GM12878 (cell line): Measurements from ENCODE around the gene CCDC178. TPM values are rescaled to one million over a fixed set of nuclear protein-coding genes. Genes with fewer than 3 reads are reported as not detected.
A peak's percentile ranks its signal among the peaks of the same experiment; 100 is the strongest.

Experiments used
- ATAC-seq: fragments of 200-7000 bp; cut with Tn5 transposase; 3 replicates; pipeline ENCODE4 v1.9.1; 2020; ENCODE audit warnings: mild to moderate bottlenecking, moderate library complexity
- BruUV-seq: library from RNA; stranded (reverse); fragments of 400-500 nt; replicated peaks from 2 replicates; lab custom pipeline; 2021; lab: Mats Ljungman, UMichigan
- CTCF ChIA-PET: fragments of 300-600 bp; sonication (Branson Sonifier 250); formaldehyde crosslinking; extraction: SDS; loops from one replicate; lab custom pipeline; 2021; ENCODE audit warnings: inconsistent platforms; lab: Yijun Ruan, JAX
- POLR2A ChIA-PET: fragments of 350-600 bp; formaldehyde crosslinking; extraction: SDS; loops from one replicate; lab custom pipeline; 2021; ENCODE audit warnings: inconsistent platforms; lab: Charles Lee
- RAD21 ChIA-PET: fragments of 300-600 bp; sonication (Branson Sonifier 250); formaldehyde crosslinking; loops from one replicate; lab custom pipeline; 2023; ENCODE audit warnings: antibody characterized with exemption; ENCODE audit not compliant: unreplicated experiment; lab: Charles Lee
- SMC1A ChIA-PET: fragments of 300-600 bp; sonication (Branson Sonifier 250); formaldehyde crosslinking; loops from one replicate; lab custom pipeline; 2023; ENCODE audit not compliant: unreplicated experiment, uncharacterized antibody; lab: Charles Lee
- DNase-seq: peaks from one replicate; pipeline ENCODE4 v3.0.0-alpha.2; 2011; ENCODE audit warnings: low read depth, low spot score
- FAIRE-seq: peaks from 3 replicates; lab custom pipeline; 2011; peaks lifted over from hg19 to GRCh38; lab: Jason Lieb, UNC
- H2AFZ ChIP-seq: 2 replicates; pipeline ENCODE4 v1.6.0; 2011; ENCODE audit warnings: low read depth, low read length, control low read depth; ENCODE audit not compliant: control insufficient read depth
- H3K27ac ChIP-seq: 2 replicates; pipeline ENCODE4 v1.5.1; 2011; ENCODE audit warnings: control low read depth; ENCODE audit not compliant: control insufficient read depth, insufficient read depth
- H3K27me3 ChIP-seq, 2 experiments: replicated peaks in 1 of 2; 2 replicates each; pipeline versions ENCODE4 v1.6.0 to v1.6.1; 2011; ENCODE audit warnings: low read length in 1 of 2; ENCODE audit not compliant: control insufficient read depth in 2 of 2, insufficient read depth in 2 of 2
- H3K36me3 ChIP-seq, 2 experiments: 2 replicates each; pipeline ENCODE4 v1.5.1; 2011; ENCODE audit warnings: low read length in 1 of 2; ENCODE audit not compliant: control insufficient read depth in 2 of 2, insufficient read depth in 2 of 2
- H3K4me1 ChIP-seq: 2 replicates; pipeline ENCODE4 v1.6.1; 2011; ENCODE audit warnings: mild to moderate bottlenecking, low read length, moderate library complexity, mixed read lengths; ENCODE audit not compliant: control insufficient read depth, insufficient read depth
- H3K4me2 ChIP-seq: 2 replicates; pipeline ENCODE4 v1.6.0; 2011; ENCODE audit warnings: control low read depth; ENCODE audit not compliant: control insufficient read depth, insufficient read depth
- H3K4me3 ChIP-seq: fragments of 200-600 bp; sonication (generic); 2 replicates; pipeline ENCODE4 v1.5.1; 2016
- H3K79me2 ChIP-seq: 2 replicates; pipeline ENCODE4 v1.6.0; 2011; ENCODE audit warnings: low read length; ENCODE audit not compliant: control insufficient read depth, insufficient read depth
- H3K9ac ChIP-seq: 2 replicates; pipeline ENCODE4 v1.8.0; 2011; ENCODE audit warnings: low read length, control low read depth, mixed read lengths; ENCODE audit not compliant: control insufficient read depth, insufficient read depth
- H3K9me3 ChIP-seq: replicated peaks from 3 replicates; pipeline ENCODE4 v1.5.1; 2011; ENCODE audit warnings: mild to moderate bottlenecking, low read length; ENCODE audit not compliant: control insufficient read depth, insufficient read depth
- H4K20me1 ChIP-seq: 2 replicates; pipeline ENCODE4 v1.6.0; 2011; ENCODE audit not compliant: control insufficient read depth, insufficient read depth
- BHLHE40 ChIP-seq, 2 experiments: fragments of 450-650 bp in 1 of 2; IDR thresholded peaks; 2 replicates each; pipeline ENCODE4 v1.6.1; 2011 to 2017; ENCODE audit warnings: low read depth in 2 of 2, borderline replicate concordance in 1 of 2, improper control_type of control experiment in 1 of 2, low read length in 1 of 2, mild to moderate bottlenecking in 1 of 2
- CHD2 ChIP-seq: IDR thresholded peaks from 2 replicates; pipeline ENCODE4 v1.6.1; 2011; ENCODE audit warnings: low read depth, low read length, improper control_type of control experiment, borderline replicate concordance
- DPF2 ChIP-seq: fragments of 450-650 bp; IDR thresholded peaks from 2 replicates; pipeline ENCODE4 v1.6.1; 2017; ENCODE audit warnings: mild to moderate bottlenecking
- HCFC1 ChIP-seq: fragments of 150-350 bp; IDR thresholded peaks from 2 replicates; pipeline ENCODE4 v1.6.1; 2014; ENCODE audit warnings: low read length
- MYB ChIP-seq: fragments of 150-350 bp; IDR thresholded peaks from 2 replicates; pipeline ENCODE4 v1.6.1; 2014; ENCODE audit warnings: mild to moderate bottlenecking, low read depth, low read length, borderline replicate concordance
- NRF1 ChIP-seq: conservative IDR thresholded peaks from 2 replicates; pipeline ENCODE4 v1.6.1; 2011; ENCODE audit warnings: mild to moderate bottlenecking, low read depth, low read length, improper control_type of control experiment
- RELA ChIP-seq: fragments of 450-650 bp; IDR thresholded peaks from 2 replicates; pipeline ENCODE4 v1.8.0; 2014; ENCODE audit warnings: borderline replicate concordance; ENCODE audit not compliant: partially characterized antibody
- SMAD5 ChIP-seq: IDR thresholded peaks from 2 replicates; pipeline ENCODE4 v1.6.1; 2016; ENCODE audit warnings: antibody characterized with exemption, low read depth
- WGBS: methylation state at CpG from one replicate; pipeline ENCODE4 v1.1.6; 2016; ENCODE audit warnings: low lambda C conversion rate; ENCODE audit not compliant: insufficient replicate concordance, insufficient coverage; ENCODE audit errors: missing lambda C conversion rate; 5-methylcytosine and 5-hydroxymethylcytosine counted together
- in situ Hi-C: fragments of 300-500 bp; cut with MboI; formaldehyde crosslinking; loops from 9 replicates; pipeline ENCODE4 v1.14.3; 2018; ENCODE audit warnings: mixed read lengths
- intact Hi-C: fragments of 100-400 bp; cut with micrococcal nuclease; formaldehyde crosslinking; loops from one replicate; pipeline ENCODE4 v1.14.2; 2022; ENCODE audit not compliant: unreplicated experiment
- polyA plus RNA-seq, 11 experiments: library from polyadenylated mRNA; depleted of rRNA in 4 of 11; unstranded in 6 of 11; stranded (reverse) in 5 of 11; fragments of >200 nt; fragmentation: Nextera tagmentation in 4 of 11; fragmentation: Illumina TruSeq in 1 of 11; extraction: Ambion mirVana in 4 of 11; extraction: Trizol in 1 of 11; gene quantifications; 1 replicate in 1 of 11; 2 replicates in 10 of 11; pipeline versions ENCODE4 v1.2.1 to v1.2.3, GENCODE V29; 2011 to 2016; ENCODE audit warnings: inconsistent platforms in 2 of 11, missing spikeins in 2 of 11, low read depth in 1 of 11
- total RNA-seq, 4 experiments: library from RNA; depleted of rRNA in 3 of 4; stranded (reverse); fragments of >200 nt in 3 of 4; fragmentation: Illumina TruSeq in 1 of 4; extraction: Trizol in 1 of 4; gene quantifications; 2 replicates each; pipeline versions ENCODE4 v1.2.1 to v1.2.3, GENCODE V29; 2013 to 2021
- TF ChIP-seq, protein P1 (sequence below): fragments of 450-650 bp; formaldehyde crosslinking; IDR thresholded peaks from 2 replicates; pipeline ENCODE4 v1.4.0; 2020; ENCODE audit warnings: mild to moderate bottlenecking, moderate library complexity
- TF ChIP-seq, protein P2 (sequence below): fragments of 450-650 bp; IDR thresholded peaks from 2 replicates; pipeline ENCODE4 v1.6.1; 2018; ENCODE audit warnings: borderline replicate concordance, mild to moderate bottlenecking; ENCODE audit not compliant: partially characterized antibody

CCDC178 gene
- total and polyA plus RNA-seq, 10 of the 15 experiments (the other 5 are each of a cell fraction or from before 2014, with no cell fraction given): 0.04 TPM; not detected in 9

DNA sequence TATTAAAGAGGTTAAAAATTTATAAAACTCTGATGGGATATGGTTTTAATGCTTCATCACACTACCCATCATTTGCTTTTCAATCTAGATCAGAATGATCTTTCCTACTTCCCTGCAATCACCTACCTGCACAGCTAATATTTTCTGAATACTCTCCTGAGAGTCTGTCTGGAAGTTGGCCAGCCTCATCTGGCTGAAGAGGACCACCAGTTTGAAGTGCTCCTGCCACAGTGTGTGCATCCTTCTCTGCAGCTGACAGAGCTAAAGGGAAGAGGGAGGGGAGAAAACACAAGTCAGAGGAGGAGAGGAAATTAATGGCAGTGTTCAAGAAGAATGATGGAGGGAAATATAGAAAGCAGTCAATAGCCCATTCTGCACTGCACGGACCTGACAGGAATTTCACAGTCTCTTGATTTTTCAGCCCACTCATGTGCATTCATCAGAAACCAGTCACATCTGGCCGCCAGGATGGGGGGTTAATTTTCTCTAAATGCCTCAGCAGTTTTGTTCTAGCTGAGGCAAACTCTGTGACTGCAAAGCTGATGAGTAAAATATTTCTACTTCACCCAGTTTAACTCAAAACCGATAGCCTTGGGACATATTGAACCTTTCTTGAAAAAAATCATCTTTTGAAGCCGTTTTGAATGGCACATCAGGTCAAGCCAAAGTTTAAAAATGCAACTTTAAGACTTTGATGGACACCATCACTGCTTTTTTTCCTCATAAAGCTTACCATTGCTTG lies 465.9 kb downstream of the CCDC178 start:
- peak; percentile 75 for FAIRE-seq

More for the DNA sequence above, 465.9 kb downstream of the CCDC178 start:
- Histone ChIP-seq H3K4me1 (no peaks in the 10 kb centered on the region), H4K20me1 (no peaks in the 10 kb centered on the region), H3K27me3 (no peaks in the 10 kb centered on the region), H2AFZ (no peak overlapping the region), H3K4me3 (no peak overlapping the region), H3K9ac (no peak overlapping the region), H3K36me3 (no peaks in the 10 kb centered on the region), H3K9me3 (no peaks in the 10 kb centered on the region), H3K27ac (no peak overlapping the region), H3K79me2 (no peaks in the 10 kb centered on the region), H3K4me2 (no peak overlapping the region)
- DNase-seq: no peak
- ChIA-PET CTCF (no interaction called here), SMC1A (interaction anchor here (1.5 kb wide), 1 partner anchor 9 kb away, joined by 3 read pairs; no protein-coding TSS in a partner anchor), POLR2A (no interaction called here), RAD21 (no interaction called here)
- 0% methylated on average over 4 of the region's 4 CpGs for WGBS
- in situ Hi-C loops (no loop called here), intact Hi-C loops (no loop called here)
- TF ChIP-seq RELA (no peak), DPF2 (no peak), NRF1 (no peak), CHD2 (no peak), HCFC1 (no peak), SMAD5 (no peak), BHLHE40 (IDR thresholded peaks at IDR 0.05; ENCODE audit: borderline replicate concordance in 1 of 2, low read depth in 2 of 2, low read length in 1 of 2) (no peak), MYB (no peak)
- TF ChIP-seq, protein P1, sequence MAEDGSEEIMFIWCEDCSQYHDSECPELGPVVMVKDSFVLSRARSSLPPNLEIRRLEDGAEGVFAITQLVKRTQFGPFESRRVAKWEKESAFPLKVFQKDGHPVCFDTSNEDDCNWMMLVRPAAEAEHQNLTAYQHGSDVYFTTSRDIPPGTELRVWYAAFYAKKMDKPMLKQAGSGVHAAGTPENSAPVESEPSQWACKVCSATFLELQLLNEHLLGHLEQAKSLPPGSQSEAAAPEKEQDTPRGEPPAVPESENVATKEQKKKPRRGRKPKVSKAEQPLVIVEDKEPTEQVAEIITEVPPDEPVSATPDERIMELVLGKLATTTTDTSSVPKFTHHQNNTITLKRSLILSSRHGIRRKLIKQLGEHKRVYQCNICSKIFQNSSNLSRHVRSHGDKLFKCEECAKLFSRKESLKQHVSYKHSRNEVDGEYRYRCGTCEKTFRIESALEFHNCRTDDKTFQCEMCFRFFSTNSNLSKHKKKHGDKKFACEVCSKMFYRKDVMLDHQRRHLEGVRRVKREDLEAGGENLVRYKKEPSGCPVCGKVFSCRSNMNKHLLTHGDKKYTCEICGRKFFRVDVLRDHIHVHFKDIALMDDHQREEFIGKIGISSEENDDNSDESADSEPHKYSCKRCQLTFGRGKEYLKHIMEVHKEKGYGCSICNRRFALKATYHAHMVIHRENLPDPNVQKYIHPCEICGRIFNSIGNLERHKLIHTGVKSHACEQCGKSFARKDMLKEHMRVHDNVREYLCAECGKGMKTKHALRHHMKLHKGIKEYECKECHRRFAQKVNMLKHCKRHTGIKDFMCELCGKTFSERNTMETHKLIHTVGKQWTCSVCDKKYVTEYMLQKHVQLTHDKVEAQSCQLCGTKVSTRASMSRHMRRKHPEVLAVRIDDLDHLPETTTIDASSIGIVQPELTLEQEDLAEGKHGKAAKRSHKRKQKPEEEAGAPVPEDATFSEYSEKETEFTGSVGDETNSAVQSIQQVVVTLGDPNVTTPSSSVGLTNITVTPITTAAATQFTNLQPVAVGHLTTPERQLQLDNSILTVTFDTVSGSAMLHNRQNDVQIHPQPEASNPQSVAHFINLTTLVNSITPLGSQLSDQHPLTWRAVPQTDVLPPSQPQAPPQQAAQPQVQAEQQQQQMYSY (CRISPR knock-in tag): no peak
- TF ChIP-seq, protein P2, sequence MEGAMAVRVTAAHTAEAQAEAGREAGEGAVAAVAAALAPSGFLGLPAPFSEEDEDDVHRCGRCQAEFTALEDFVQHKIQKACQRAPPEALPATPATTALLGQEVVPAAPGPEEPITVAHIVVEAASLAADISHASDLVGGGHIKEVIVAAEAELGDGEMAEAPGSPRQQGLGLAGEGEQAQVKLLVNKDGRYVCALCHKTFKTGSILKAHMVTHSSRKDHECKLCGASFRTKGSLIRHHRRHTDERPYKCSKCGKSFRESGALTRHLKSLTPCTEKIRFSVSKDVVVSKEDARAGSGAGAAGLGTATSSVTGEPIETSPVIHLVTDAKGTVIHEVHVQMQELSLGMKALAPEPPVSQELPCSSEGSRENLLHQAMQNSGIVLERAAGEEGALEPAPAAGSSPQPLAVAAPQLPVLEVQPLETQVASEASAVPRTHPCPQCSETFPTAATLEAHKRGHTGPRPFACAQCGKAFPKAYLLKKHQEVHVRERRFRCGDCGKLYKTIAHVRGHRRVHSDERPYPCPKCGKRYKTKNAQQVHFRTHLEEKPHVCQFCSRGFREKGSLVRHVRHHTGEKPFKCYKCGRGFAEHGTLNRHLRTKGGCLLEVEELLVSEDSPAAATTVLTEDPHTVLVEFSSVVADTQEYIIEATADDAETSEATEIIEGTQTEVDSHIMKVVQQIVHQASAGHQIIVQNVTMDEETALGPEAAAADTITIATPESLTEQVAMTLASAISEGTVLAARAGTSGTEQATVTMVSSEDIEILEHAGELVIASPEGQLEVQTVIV: no peak
- no TSS peak for BruUV-seq
- no peak for ATAC-seq
